Activated gamma-delta T cell (primary cell): ENCODE data around the gene CAPN7.

Experiments
- DNase-seq: peaks from one replicate; lab custom pipeline; 2025; lab: John Stamatoyannopoulos, UW

CAPN7 gene

DNA sequence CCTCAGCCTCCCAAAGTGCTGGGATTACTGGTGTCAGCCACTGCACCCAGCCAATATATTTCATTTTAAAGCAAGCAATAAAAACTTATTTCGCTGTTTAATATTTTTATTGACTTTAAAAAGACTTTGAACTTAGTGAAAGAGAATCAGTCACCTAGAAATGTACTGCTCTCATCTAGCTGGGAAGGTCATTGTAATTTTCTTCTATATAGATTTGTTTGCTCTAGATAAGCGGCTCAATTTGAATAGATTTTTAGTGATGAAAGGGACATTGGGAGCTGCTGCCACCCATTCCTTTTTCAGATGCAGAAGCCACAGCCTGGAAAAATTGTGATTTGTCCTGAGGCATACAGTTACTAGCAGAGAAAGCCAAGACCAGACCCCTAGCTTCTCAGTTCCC is 40.1 kb downstream of the CAPN7 start:
- DNase-seq = no peak

- no peak for DNase-seq
Observed at GRCh38 chr3:15253023-15253697, 47.1 kb downstream of the CAPN7 start.

DNA sequence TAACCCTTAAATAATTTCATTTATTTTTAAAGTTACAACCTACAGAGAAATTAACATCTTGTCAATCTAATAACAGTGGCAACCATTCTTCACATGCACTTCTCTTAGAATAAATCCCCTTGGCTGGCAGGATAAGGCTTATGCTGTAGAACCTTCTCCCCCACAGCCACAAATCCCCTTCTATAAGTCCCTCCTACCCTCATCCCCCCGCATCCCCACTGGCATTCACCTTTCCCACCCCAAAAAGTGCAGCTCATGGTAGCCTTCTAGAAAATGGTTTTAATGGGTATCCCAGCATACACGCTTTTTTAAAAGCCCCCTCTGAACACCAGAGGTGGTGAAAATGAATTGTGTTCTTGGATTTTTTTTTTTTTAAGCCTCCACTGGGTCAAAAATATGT is 49.2 kb downstream of the CAPN7 start:
- DNase-seq = no peak

- DNase-seq = no peak
Observed at GRCh38 chr3:15256861-15257341, 50.9 kb downstream of the CAPN7 start.

GRCh38 chr3:15258720-15259119 is 52.7 kb downstream of the CAPN7 start:
- DNase-seq = no peak

DNA sequence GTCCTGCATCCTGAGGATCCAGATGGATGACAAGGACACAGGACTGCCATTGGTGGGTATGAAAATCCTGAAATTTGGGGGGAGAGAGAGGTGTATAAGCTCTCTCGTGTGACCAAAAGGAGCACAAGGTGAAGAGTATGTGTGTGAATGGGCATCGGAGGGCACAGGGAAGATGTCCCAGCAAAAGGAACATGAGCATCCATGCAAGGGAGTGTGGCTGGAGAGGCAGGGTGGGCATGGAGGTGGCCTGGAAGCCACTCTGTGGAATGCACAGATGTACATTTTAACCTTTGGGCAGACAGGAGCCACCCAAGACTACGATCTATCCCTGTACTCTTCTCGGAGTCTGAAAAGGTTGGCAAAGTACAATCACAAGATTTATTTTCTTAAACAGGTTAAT is 54.5 kb downstream of the CAPN7 start:
- no peak for DNase-seq

- no peak for DNase-seq
Observed at GRCh38 chr3:15261274-15261673, 55.2 kb downstream of the CAPN7 start.

DNA sequence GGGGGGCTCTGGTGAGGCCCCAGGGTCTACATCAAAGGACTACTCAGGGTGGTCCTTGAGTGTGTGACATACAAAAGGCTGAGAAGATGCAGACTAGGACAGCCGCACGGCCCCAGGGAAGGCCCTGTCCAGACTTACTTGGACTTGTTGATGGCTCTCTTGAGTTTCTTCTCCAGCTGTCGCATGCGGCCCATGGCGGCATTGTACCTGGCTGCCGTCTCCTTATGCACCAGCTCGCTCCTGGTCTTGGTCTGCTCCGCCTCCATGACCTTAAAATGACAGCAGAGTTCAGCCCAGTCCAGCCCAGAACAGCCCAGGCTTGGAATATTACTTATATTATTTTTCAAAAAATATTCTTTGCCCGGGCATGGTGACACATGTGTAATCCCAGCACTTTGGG is 56.0 kb downstream of the CAPN7 start:
- no peak for DNase-seq

- DNase-seq = no peak
Observed at GRCh38 chr3:15263120-15263519, 57.1 kb downstream of the CAPN7 start.

DNA sequence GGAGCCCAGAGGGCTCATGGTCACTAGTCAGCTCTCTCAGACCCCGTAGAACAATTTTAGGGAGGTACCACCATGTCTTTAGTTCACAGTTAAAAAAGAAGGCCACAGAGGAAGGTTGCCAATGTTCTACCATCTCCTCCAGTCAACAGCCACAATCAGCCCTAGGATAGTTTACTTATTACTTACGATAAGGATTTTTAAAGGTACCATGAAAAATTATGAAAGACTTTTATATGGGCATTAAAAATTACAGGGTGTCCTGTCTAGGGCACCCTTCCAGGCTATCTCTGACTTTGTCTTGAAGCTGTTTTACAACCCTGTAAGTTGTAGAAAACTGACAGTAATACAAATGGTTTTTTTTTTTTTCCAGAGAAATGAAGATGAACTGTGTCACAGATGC is 57.9 kb downstream of the CAPN7 start:
- DNase-seq = no peak

DNA sequence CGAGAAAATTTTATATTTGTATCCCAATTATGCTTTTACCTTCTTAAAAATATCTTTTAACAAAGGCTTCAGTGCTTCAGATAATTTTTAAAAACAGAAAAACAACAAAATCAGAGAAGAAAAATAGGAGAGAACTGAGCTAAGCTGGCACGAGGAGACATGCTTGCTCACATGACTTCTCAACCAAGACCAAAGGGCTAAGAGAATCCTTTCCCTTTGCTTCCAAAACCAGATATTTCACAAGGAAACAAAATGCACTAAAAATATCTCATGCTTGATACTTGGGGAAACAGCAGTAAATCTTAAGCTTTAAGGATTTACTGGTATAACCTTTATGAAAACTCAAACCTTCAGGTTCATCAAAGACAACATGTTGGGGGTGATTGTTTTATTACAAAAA is 58.4 kb downstream of the CAPN7 start:
- DNase-seq = no peak

- no peak for DNase-seq
Observed at GRCh38 chr3:15265655-15266509, 59.8 kb downstream of the CAPN7 start.

DNA sequence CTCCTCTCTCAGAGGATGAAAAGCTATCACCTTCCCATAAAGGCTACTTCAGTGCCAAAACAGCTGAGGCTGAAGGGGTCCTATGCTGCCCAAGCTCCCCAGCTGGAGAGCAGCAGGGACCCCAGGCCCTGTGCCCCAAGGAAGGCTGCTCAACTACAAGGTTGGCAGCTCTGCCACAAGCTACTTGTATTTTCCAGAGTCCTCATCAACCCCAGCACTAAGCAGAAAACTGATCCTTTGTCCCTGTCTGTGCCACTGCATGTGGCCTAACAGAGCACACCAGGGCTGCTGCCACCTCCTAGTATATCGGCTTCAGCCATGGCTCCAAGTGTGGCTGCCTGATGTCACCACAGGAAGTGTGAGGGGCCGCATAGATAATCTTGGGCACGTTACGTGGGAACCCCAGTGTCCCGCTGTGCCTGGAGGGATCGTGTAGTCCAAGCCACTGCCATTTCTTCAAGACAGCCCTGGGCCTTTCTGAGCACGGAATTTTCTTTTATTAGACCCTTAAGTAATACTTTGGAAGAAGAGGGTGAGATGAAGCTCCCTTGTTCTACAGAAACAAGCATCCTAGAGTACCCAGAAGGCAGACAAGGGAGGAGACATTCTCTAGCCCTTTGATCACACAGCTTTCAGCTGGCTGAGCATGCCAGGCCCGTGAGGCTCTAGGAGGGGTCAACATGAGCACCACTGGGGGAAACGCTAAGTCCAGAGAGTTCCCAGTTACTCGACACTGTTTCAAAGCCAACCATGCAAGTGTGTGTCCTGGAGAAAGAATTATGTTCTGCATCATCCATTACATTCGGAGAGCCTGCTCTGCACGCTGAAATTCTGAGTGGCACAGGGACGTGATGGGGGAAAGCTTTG is 60.7 kb downstream of the CAPN7 start:
- DNase-seq = no peak

DNA sequence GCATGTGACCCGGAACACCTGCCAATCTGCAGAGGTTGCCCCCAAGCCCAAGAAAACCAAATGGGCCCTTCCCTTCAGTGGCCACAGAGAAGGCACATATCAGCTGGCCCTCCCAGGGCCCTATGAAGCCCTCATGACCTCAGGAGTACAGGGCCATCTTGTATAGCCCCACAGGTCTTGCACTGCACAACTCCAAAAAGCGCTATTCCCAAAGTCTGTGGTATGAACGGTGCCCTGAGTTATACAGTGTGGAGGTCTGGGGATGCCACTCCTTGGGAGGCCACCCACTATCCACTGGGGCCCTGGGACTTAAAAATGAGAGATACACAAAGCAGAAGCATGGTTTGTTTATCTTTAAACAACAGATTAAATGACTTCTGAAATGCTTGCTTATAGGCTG is 61.5 kb downstream of the CAPN7 start:
- no peak for DNase-seq

GRCh38 chr3:15268033-15268631 is 62.1 kb downstream of the CAPN7 start:
- DNase-seq = peak; percentile 26

- DNase-seq = peak; percentile 84
Observed at GRCh38 chr3:15269091-15269989, 63.3 kb downstream of the CAPN7 start.

DNA sequence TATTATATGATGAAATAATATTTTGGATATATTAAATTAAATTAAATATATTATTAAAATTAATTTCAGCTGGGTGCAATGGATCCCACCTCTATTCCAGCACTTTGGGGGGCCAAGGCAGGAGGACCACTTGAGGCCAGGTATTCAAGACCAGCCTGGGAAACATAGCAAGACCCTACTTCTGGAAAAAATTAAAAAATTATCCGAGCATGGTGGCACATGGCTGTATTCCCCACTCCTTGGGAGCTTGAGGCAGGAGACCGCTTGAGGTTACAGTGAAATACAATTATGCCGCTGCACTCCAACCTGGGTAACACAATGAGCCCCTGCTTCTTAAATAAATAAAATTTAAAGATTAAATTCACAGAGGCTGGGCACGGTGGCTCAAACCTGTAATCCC is 65.0 kb downstream of the CAPN7 start:
- no peak for DNase-seq

GRCh38 chr3:15271785-15272381 is 65.8 kb downstream of the CAPN7 start:
- peak; percentile 30 for DNase-seq

- DNase-seq = no peak
Observed at GRCh38 chr3:15272426-15273196, 66.6 kb downstream of the CAPN7 start.

DNA sequence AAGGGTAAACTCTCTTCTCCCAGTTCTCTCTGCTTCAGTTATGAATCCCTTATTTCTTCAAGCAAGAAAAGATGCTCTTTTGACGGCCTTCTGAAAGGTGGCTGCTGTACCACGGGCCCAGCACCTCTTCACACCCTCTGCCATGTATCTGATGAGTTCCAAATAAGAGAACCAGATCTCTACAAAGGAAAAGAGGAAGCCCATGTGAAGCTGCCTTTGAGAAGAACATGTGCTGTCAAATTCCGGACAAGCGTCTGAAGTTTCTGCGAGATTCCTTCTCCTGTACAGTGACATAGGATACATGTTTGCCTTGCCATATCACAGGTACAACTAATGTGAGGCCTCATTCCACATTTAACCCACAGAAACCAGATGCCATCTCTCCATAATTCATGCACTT is 67.2 kb downstream of the CAPN7 start:
- DNase-seq = no peak
